ENCODE data around the gene ITPK1.

DNA sequence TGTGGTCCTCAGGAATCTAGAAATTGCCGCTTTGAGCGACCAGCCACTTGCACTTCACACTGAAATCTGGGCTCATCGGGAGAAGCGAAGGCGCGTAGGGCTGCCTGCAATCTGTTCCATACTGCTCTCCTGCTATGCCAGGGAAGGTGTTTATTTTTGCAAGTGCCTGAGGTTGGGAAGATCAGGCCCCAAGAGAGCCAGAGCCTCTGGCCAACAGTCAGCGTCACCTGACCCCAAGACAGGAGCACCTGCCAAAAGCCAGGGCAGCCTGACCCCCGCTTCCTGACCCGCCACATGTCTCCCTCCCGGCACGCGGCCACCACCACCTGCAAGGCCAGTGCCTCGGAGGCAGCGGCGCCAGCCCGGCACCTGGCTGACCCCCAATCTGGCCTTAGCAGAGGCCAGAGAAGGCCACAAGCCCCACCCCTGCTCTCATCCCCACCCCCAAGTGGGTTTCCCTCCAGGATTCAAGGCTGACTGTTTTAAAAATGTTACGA, 98.4 kb downstream of the ITPK1 start:
- TF ChIP-seq, protein P1, sequence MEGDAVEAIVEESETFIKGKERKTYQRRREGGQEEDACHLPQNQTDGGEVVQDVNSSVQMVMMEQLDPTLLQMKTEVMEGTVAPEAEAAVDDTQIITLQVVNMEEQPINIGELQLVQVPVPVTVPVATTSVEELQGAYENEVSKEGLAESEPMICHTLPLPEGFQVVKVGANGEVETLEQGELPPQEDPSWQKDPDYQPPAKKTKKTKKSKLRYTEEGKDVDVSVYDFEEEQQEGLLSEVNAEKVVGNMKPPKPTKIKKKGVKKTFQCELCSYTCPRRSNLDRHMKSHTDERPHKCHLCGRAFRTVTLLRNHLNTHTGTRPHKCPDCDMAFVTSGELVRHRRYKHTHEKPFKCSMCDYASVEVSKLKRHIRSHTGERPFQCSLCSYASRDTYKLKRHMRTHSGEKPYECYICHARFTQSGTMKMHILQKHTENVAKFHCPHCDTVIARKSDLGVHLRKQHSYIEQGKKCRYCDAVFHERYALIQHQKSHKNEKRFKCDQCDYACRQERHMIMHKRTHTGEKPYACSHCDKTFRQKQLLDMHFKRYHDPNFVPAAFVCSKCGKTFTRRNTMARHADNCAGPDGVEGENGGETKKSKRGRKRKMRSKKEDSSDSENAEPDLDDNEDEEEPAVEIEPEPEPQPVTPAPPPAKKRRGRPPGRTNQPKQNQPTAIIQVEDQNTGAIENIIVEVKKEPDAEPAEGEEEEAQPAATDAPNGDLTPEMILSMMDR (IDR thresholded peaks at IDR 0.05), result no peak
- no peak for TF ChIP-seq POLR2A (IDR thresholded peaks at IDR 0.05)
